Osteoblast (primary cell): ENCODE results near the gene TRERF1. TPM values are rescaled to one million over a fixed set of nuclear protein-coding genes. Genes with fewer than 3 reads are reported as not detected.

Experiments used
- DNase-seq: peaks from one replicate; pipeline ENCODE4 v3.0.0; 2011; ENCODE audit warnings: low spot score, mixed read lengths; ENCODE audit not compliant: insufficient read length; ENCODE audit errors: missing footprints
- H2AFZ ChIP-seq: 2 replicates; pipeline ENCODE4 v1.6.0; 2011; ENCODE audit warnings: mild to moderate bottlenecking, low read length
- H3K27ac ChIP-seq: 2 replicates; pipeline ENCODE4 v1.5.1; 2011; ENCODE audit warnings: mild to moderate bottlenecking, low read depth, low read length, moderate library complexity
- H3K27me3 ChIP-seq: 2 replicates; pipeline ENCODE4 v1.6.0; 2012; ENCODE audit warnings: mild to moderate bottlenecking, control low read depth, inconsistent platforms, low read length, moderate library complexity; ENCODE audit not compliant: insufficient read depth
- H3K36me3 ChIP-seq: 2 replicates; pipeline ENCODE4 v1.5.1; 2011; ENCODE audit warnings: mild to moderate bottlenecking, low read length, control low read depth, moderate library complexity; ENCODE audit not compliant: insufficient read depth
- H3K4me1 ChIP-seq: 2 replicates; pipeline ENCODE4 v1.5.1; 2011; ENCODE audit warnings: mild to moderate bottlenecking, low read length, control low read depth, moderate library complexity; ENCODE audit not compliant: insufficient read depth
- H3K4me2 ChIP-seq: 2 replicates; pipeline ENCODE4 v1.6.0; 2011; ENCODE audit warnings: mild to moderate bottlenecking, low read length; ENCODE audit not compliant: insufficient read depth
- H3K4me3 ChIP-seq: fragments of 200-600 bp; sonication (generic); 3 replicates; pipeline ENCODE4 v1.5.1; 2012; ENCODE audit warnings: mild to moderate bottlenecking, low read length, inconsistent platforms; ENCODE audit not compliant: insufficient read depth
- H3K79me2 ChIP-seq: 2 replicates; pipeline ENCODE4 v1.6.0; 2012; ENCODE audit warnings: mild to moderate bottlenecking, low read length, control low read depth, inconsistent platforms; ENCODE audit not compliant: insufficient read depth
- H3K9me3 ChIP-seq: 2 replicates; pipeline ENCODE4 v1.5.1; 2011; ENCODE audit warnings: low read depth, low read length, control low read depth
- H4K20me1 ChIP-seq: 2 replicates; pipeline ENCODE4 v1.6.0; 2012; ENCODE audit warnings: mild to moderate bottlenecking, low read length, control low read depth; ENCODE audit not compliant: insufficient read depth
- total RNA-seq: library from RNA; depleted of rRNA; stranded (reverse); fragments of >200 nt; gene quantifications from 2 replicates; pipeline ENCODE4 v1.2.3, GENCODE V29; 2012
- TF ChIP-seq, protein P1 (sequence below): IDR thresholded peaks from 2 replicates; pipeline ENCODE4 v1.5.1; 2011; ENCODE audit warnings: mild to moderate bottlenecking, low read depth, low read length, moderate library complexity; ENCODE audit errors: extremely low read depth

TRERF1 gene
- total RNA-seq, 1 donor = 4.7 TPM

DNA sequence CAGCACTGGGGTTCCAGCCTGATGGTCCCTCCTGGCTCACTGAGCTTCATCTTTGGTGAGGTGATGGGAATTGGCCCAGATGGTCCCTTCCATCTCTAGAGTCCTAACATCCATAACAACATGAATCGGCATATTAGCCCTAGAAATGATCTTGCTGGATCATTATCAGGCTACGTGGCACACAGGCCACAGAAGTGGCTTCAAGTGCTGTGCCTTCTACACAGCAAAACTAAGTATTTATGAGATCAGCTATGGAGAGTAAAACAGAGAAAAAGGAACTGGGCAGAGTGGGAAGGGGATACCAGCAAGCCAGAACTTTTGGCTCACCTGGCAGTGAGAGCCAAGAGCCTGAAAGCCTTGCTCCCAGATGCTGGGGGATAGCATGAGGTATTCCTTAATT lies 116.9 kb downstream of the TRERF1 start:
- Histone ChIP-seq H3K4me1 (peaks cover 23% of the 10 kb centered on the region), H3K27ac (no peak overlapping the region), H3K4me2 (no peak overlapping the region), H4K20me1 (no peaks in the 10 kb centered on the region), H3K79me2 (peaks cover 21% of the 10 kb centered on the region), H3K27me3 (no peaks in the 10 kb centered on the region), H3K36me3 (no peaks in the 10 kb centered on the region), H3K9me3 (no peaks in the 10 kb centered on the region), H2AFZ (no peak overlapping the region), H3K4me3 (no peak overlapping the region)
- TF ChIP-seq, protein P1, sequence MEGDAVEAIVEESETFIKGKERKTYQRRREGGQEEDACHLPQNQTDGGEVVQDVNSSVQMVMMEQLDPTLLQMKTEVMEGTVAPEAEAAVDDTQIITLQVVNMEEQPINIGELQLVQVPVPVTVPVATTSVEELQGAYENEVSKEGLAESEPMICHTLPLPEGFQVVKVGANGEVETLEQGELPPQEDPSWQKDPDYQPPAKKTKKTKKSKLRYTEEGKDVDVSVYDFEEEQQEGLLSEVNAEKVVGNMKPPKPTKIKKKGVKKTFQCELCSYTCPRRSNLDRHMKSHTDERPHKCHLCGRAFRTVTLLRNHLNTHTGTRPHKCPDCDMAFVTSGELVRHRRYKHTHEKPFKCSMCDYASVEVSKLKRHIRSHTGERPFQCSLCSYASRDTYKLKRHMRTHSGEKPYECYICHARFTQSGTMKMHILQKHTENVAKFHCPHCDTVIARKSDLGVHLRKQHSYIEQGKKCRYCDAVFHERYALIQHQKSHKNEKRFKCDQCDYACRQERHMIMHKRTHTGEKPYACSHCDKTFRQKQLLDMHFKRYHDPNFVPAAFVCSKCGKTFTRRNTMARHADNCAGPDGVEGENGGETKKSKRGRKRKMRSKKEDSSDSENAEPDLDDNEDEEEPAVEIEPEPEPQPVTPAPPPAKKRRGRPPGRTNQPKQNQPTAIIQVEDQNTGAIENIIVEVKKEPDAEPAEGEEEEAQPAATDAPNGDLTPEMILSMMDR = no peak
- DNase-seq = no peak

DNA sequence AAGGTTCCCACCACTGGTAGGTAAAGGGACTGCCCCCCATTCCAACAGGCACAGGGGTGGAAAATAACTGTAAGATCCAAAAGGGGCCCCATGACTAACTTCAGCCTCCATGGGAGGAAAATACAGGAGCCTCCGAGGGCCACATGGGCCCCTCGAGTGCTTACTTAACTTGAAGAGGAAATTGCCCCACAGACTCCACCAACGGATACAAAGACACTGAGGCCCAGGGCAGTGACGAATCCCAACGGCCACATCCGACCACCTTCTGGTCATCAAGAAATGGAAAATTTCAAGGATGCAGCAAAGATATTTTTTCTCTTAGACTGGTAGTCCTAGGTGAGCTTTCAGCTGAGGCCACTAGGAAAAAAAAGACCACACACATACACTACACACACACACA lies 118.1 kb downstream of the TRERF1 start:
- TF ChIP-seq, protein P1 = no peak
- DNase-seq = no peak
- Histone ChIP-seq H4K20me1 (no peaks in the 10 kb centered on the region), H3K36me3 (no peaks in the 10 kb centered on the region), H2AFZ (no peak overlapping the region), H3K79me2 (peaks cover 26% of the 10 kb centered on the region), H3K4me1 (peaks cover 14% of the 10 kb centered on the region), H3K27me3 (no peaks in the 10 kb centered on the region), H3K4me2 (no peak overlapping the region), H3K27ac (no peak overlapping the region), H3K9me3 (no peaks in the 10 kb centered on the region), H3K4me3 (no peak overlapping the region)

DNA sequence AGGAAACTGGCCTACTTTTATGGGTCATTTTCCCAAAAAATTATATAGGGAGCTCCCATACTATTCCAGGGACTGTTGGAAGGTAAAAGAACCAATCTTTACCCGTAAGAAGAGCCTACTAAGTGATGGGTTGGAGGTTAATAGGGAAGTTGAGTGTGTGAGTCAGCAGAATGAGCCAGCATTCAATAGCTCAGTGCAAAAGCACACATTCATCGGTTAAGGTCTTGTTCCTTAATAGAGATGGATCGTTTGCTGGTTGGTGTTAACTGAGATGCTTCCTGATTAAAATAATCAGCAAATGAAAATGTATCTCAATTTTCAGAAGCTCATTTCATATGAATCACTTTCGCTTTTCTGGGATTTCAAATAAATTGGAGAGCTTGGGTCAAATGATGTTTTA lies 118.8 kb downstream of the TRERF1 start:
- Histone ChIP-seq H3K4me3 (no peak overlapping the region), H3K79me2 (peaks cover 24% of the 10 kb centered on the region), H4K20me1 (no peaks in the 10 kb centered on the region), H3K4me2 (no peak overlapping the region), H3K36me3 (no peaks in the 10 kb centered on the region), H3K4me1 (peaks cover 7% of the 10 kb centered on the region), H3K27me3 (no peaks in the 10 kb centered on the region), H3K27ac (no peak overlapping the region), H2AFZ (no peak overlapping the region), H3K9me3 (no peaks in the 10 kb centered on the region)
- TF ChIP-seq, protein P1 = no peak
- DNase-seq = no peak

DNA sequence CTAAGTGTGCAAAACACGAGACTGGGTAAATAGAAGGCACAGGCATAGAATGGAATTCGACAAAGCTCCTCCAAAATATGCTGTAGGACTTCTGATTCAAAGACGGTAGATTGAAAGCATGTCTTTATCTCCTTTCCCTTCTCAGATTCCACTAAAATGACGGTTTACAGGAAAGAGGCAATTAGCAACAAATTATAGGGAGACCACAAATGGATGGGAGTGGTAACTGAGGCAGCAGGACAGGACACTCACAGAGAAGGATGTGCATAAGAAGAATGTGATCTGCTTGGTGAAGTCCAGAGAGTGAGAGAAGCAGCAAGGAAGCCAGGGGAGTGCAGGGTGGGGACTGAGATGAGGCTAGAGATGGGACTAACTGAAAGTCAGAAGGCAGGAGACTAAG lies 120.7 kb downstream of the TRERF1 start:
- TF ChIP-seq, protein P1 = no peak
- peaks cover 6% of the 10 kb centered on the region for H3K4me1 ChIP-seq
- H3K79me2 ChIP-seq = peaks cover 14% of the 10 kb centered on the region
- no peaks in the 10 kb centered on the region for H3K36me3 ChIP-seq
- DNase-seq = no peak
- no peaks in the 10 kb centered on the region for H4K20me1 ChIP-seq
- no peak overlapping the region for H3K4me3 ChIP-seq
- H2AFZ ChIP-seq = no peak overlapping the region
- no peaks in the 10 kb centered on the region for H3K9me3 ChIP-seq
- H3K27ac ChIP-seq = no peak overlapping the region
- H3K4me2 ChIP-seq = no peak overlapping the region
- no peaks in the 10 kb centered on the region for H3K27me3 ChIP-seq
